Fibroblast of mammary gland (primary cell): ENCODE results near the gene DNMT3L.
A peak's percentile ranks its signal among the peaks of the same experiment; 100 is the strongest.
"Not testable (repeated sequence)": the region's sequence is repeated elsewhere in the genome, so short reads cannot be mapped to it uniquely, and the experiment has no call there.

Experiments
- DNase-seq: peaks from one replicate; pipeline ENCODE4 v3.0.0-alpha.2; 2010; ENCODE audit warnings: low read depth
- H3K4me3 ChIP-seq: 2 replicates; pipeline ENCODE4 v1.5.1; 2011; ENCODE audit warnings: low read depth, mild to moderate bottlenecking, low read length, moderate library complexity; ENCODE audit not compliant: control insufficient read depth
- CTCF ChIP-seq: conservative IDR thresholded peaks from 2 replicates; pipeline ENCODE4 v1.5.1; 2011; ENCODE audit warnings: low read depth, low read length, inconsistent platforms; ENCODE audit not compliant: control insufficient read depth, insufficient read depth

Gene DNMT3L

GRCh38 chr21:44303490-44303981 is 41.8 kb upstream of the DNMT3L start:
- no peak overlapping the region for H3K4me3 ChIP-seq
- TF ChIP-seq CTCF: no peak
- DNase-seq: no peak

GRCh38 chr21:44302573-44303401 is 41.1 kb upstream of the DNMT3L start:
- H3K4me3 ChIP-seq, DNase-seq: not testable (repeated sequence)

GRCh38 chr21:44301961-44302406 is 40.3 kb upstream of the DNMT3L start:
- no peak for DNase-seq
- no peak for TF ChIP-seq CTCF
- no peak overlapping the region for H3K4me3 ChIP-seq

- DNase-seq: no peak
- H3K4me3 ChIP-seq: peak overlapping the region; percentile 62
These were observed 39.4 kb upstream of the DNMT3L start for GRCh38 chr21:44301141-44301540.

GRCh38 chr21:44300262-44300959 is 38.7 kb upstream of the DNMT3L start:
- peak overlapping the region; percentile 62 for H3K4me3 ChIP-seq
- TF ChIP-seq CTCF: no peak
- DNase-seq: peak; percentile 19

More at GRCh38 chr21:44301141-44301540, 39.4 kb upstream of the DNMT3L start:
- TF ChIP-seq CTCF: no peak

- DNase-seq: peak; percentile 15
- H3K4me3 ChIP-seq: peak within 1 kb of the TSS; percentile 62
- TF ChIP-seq CTCF: no peak
These were observed 38.0 kb upstream of the DNMT3L start, which contains the start of gene PFKL for GRCh38 chr21:44299458-44300261. TSS of gene PFKL (plus strand) at chr21:44300053. CDS start at chr21:44300106, 53 bp downstream.
